ENCODE results near the gene SORCS1. TPM values are rescaled to one million over a fixed set of nuclear protein-coding genes. Genes with fewer than 3 reads are reported as not detected.

The SORCS1 gene
- total and polyA plus RNA-seq, 2 of the 8 experiments (the other 6 are each of a cell fraction or from before 2014, with no cell fraction given), result 4.1 to 4.6 TPM

GRCh38 chr10:106696239-106696638 is 468.3 kb downstream of the SORCS1 start (continued):
- no peak for TF ChIP-seq RAD21 (IDR thresholded peaks at IDR 0.05 in 1 of 2, conservative IDR thresholded peaks at IDR 0.05 in 1 of 2; ENCODE audit: low read depth in 2 of 2, low read length in 2 of 2)
